NCI-H128 (cell line): Measurements from ENCODE around the gene ZNF213.
"Not testable (repeated sequence)": the region's sequence is repeated elsewhere in the genome, so short reads cannot be mapped to it uniquely, and the experiment has no call there.

Experiments
- DNase-seq: peaks from one replicate; lab custom pipeline; 2025; ENCODE audit not compliant: unreplicated experiment; lab: John Stamatoyannopoulos, UW

ZNF213 gene

DNA sequence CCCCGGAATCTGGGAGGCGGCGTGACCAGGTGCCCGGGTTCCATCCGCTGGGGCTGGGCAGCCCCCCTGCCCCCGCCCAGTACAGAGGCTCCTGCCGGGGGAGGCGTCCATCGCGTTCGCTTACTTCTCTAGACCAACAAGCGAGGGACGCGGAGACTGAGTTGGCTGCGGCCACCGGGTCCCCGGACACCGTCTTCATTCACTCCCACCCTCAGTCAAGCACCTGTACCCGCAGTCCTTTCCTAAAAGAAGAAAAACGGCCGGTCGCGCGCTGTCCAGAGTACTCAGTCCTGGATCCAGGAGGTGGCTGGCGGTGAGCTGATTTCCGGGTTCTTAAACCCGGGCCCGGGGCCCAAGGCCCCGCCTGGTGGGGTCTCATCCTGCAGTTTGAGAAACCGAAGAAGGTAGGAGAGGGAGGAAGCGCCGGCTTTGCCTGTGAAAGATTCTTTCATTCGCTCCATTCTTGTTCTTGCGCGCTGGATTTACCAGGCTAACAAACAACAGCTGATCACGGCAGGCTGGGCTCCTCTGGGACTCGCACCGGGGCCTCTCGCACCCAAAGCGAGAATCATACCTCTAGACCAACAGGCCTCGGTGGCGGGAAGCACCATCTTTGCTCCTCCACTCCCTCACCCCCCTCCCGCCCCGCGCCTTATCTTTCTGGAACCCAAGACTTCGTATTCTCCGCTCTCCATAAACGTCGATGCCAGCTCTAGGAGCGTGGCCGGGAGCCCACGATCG is 35.8 kb downstream of the ZNF213 start:
- DNase-seq = no peak

- no peak for DNase-seq
These were observed 36.5 kb downstream of the ZNF213 start for GRCh38 chr16:3171181-3171854.

DNA sequence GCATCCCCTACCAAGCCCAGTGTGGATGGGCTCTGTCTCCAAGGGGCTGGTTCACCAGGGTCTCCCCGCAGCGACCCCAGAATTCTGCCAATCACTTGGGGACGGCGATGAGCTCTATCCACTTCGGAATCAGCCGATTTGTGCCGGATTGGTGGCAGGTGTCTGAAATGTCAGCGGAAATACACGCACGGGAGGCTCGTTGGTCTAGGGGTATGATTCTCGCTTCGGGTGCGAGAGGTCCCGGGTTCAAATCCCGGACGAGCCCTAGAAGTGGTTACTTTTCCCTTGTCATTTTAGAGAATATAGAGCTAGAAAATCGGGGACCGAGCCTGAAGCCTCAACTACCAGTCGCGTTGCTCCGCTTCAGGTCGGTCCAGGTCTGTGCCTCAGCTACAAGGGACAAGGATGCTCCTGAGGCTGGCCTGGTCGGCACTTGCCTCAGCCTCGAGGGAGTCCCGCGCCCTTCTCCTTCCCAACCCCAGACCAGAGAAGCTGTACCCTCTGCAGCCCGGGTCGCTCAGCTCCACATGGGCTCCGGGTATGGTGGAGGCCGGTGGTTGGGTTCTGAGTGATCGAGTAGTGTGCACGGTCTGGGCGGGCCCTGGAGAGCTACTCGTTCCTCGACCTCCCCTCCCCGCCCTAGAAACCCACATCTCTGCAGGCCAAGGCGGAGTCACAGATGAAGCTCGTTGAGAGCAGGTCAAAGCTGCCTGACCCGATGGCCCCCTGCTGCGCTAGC is 37.2 kb downstream of the ZNF213 start:
- DNase-seq = no peak

- no peak for DNase-seq
These were observed 39.2 kb downstream of the ZNF213 start for GRCh38 chr16:3173892-3174617.

DNA sequence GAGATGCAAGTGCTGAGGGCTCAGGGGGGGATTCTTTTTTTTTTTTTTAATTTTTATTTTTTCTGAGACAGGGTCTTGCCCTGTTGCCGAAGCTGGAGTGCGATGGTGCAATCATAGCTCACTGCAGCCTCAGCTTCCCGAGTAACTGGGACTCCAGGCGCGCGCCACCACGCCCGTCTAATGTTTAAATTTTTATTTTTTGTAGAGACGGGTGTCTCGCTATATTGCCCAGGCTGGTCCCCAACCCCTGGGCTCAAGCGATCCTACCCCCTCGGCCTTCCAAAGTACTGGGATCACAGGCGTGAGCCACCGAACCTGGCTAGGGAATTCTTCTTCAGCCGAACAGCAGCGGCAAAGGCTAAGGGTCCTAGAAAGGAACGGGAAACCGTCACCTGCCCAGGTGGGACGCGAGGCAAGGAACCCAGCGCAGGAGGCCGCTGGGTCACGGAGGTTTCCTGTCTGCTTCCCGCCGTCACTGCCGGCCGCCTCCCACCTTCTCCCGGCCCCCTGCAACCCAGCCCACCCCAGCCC is 39.9 kb downstream of the ZNF213 start:
- no peak for DNase-seq

DNA sequence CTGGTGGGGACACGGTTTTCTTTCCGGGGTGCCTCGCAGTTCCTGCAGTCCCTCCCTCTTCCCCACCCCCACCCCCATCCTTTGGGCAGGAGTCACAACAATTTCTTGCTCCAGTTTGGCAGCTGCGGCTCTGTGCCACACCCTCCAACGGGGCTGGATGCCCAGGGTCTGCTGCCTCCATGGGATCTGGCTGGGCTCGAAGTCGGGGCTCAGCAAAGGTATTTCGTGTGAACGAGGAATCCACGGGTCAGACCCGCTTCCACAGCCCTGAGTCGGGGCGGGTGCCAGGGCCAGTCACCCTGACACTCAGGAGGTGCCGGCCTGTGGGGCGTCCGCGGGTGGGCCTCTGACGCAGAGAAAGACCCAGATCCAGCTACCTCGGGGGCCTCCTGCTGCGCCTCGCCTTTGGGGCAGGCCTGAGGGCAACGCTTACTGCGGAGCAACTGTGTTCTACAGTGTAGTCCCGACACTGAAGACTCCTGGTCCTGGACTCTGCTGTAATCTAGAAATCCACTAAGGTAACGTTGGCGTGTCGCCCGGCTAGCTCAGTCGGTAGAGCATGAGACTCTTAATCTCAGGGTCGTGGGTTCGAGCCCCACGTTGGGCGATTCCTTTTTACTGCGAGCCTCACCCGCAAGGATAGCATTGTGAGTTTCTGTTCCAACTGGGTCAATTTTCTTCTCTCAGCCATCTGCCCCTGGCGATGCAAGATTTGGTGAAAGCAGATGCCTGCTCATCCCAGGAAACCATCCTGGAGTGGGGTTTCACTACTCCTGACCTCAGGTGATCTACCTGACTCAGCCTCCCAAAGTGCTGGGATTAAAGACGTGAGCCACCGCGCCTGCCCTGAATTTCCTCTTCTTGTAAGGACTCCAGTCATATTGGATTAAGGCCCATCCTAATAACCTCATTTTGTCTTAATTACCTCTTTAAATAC is 40.6 kb downstream of the ZNF213 start:
- no peak for DNase-seq

GRCh38 chr16:3179651-3180050 is 44.8 kb downstream of the ZNF213 start:
- DNase-seq = no peak

DNA sequence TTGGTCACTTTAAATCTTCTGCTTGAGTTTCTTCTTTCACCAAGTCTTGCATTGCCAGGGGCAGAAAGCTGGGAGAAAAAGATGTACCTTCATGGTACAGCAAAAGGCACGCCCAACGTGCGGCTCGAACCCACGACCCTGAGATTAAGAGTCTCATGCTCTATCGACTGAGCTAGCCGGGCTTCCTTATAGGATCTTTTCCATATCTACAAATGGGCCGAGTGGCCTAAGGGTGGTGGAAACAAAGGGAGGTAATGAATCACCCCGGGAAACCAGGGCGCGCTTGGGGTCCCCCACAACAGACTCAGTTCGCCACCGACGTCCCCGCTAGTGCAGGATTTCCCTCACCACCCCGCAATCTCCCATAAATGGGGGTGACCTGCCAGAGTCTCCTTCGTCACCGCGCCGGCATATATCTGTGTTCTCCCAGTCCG is 45.6 kb downstream of the ZNF213 start:
- no peak for DNase-seq

DNA sequence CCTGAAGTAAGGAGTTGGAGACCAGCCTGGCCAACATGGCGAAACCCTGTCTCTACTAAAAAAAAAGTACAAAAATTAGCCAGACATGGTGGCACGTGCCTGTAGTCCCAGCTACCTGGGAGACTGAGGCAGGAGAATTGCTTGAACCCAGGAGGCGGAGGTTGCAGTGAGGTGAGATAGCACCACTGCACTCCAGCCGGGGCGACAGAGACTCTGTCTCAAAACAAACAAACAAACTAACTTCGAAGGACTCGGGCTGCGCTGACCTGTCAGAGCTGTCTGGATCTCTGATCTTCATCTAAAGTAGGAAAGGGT is 47.4 kb downstream of the ZNF213 start:
- not testable (repeated sequence) for DNase-seq

DNA sequence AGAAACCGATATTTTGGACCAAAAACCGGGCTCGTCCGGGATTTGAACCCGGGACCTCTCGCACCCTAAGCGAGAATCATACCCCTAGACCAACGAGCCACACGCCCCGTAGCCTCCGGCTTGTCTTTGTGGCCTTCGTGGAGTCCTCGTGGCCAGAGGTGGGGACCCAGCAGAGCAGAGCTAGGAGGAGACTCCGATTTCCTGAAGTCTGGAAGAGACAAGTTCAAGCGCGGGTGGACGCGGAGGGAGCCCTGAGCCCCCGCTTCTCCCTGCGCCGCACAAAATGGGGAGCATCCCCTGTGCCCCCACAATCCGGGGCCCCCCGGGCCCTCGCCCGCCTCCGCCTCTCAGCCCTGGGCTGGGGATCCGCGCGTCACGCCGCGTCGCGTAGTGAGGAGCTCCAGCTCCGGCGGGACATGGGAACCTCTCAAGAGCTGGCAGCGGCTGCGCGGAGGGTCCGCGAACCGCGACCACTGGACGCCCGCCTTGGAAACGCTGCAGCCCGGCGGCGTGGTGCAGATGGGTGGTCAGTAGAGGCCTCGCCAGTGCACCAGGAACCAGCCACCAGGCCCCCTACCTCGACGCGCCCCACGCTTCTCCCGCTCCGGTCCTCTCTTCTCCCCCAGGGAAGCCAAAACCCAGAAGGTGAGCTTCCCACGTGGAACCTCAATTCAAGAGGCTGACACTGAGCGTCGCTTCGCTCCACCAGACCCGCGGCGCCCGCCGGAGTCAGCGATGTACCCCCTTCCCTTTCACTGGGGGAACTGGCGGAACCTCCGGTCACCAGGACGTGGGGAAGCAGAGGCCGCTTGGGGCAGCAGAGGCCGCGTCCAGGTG is 48.0 kb downstream of the ZNF213 start:
- DNase-seq = no peak

DNA sequence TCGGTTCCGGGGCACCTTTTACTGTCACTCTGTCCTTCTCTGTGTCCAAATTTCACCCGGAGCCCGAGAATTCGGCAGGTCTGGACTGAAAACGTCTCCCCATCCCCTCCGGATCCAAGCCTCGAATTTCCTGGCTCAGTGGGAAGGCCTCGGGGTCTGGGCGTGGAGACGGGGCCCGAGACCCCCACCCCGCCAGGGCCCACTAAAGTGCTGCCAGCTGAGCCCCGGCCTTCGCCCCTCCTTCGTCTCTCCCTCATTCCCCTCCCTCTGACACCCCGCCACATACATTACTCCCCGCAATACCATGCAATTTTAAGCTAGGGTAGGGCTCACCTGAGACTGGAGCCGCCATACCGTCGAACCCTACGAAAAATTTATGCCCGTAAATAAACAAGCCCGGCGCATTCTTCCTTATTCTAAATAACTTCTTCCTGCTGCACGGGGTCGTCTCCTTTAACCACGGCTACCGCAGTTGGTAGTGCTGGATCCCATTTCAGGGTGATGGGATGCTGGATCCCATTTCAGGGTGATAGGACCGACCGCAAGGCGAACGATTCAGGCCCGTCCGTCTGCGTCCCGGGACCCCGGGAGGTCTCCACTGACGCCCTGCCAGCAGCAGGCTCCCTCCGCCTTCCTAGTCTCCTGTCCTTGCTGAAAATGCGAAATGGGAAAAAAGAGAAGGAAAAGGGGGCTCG is 48.8 kb downstream of the ZNF213 start:
- DNase-seq = no peak

DNA sequence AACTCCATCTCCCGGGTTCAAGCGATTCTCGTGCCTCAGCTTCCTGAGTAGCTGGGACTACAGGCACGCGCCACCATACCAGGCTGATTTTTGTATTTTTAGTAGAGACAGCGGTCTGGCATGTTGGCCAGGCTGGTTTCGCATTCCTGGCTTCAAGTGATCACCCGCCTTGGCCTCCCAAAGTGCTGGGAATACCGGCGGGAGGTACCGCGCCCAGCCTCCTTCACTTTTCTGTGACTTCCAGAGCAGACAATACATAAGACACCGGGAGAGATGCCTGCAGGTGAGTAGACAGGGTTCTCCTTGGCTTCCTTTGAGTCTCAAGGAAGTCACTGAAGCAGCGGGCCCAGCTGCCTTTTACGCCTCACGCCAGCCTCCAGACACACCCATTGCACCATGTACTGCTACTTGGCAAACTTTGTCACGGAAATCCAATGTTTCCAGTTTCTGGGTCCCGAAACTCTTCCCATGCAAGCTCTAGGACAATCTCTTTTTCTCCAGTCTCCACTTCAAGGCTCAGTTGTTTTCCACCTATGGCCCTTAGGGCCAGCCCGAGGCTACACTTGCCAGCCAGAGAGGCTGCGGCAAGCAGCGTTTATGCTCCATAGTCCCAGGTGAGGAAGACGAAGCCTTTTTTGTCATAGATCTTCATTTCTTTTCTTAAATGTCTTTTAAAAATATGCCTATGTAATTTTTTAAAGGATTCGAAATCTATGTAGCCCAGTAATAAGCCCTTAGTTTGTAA is 52.3 kb downstream of the ZNF213 start:
- DNase-seq = no peak

DNA sequence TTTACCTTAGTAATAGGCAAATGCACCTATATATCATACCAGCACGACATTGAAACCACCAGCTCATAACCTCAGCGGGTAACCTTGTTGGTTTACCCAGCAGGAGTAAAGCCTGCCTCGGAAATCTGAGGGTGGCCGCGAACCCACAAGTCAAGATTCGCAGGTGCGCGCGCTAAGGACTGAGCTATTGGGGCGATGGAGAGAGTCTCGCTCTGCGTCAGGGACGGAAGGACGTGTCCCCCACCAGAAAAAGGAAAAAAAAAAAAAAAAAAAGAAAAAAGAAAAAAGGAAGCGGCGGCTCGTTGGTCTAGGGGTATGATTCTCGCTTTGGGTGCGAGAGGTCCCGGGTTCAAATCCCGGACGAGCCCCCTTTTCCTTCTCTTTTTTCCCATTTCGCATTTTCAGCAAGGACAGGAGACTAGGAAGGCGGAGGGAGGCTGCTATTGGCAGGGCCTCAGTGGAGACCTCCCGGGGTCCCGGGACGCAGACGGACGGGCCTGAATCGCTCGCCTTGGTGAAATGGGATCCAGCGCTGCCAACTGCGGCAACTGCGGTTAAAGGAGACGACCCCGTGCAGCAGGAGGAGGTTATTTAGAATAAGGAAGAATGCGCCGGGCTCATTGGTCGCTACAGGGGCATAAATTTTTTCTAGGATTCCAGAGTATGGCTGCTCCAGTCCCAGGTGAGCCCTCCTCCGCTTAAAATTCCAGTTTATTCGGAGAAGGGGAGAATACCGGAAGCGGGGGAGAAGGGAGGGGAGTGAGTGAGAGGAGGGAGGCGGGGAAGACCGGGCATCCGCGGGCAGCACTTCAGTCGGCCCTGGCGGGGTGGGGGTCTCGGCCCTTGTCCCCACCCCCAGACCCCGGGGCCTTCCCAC is 53.2 kb downstream of the ZNF213 start, which contains the start of gene OR1F1:
Gene OR1F1, plus strand, starts transcription at position 407 of the 877 bp plus-strand sequence.
- no peak for DNase-seq

- no peak for DNase-seq
These were observed 53.8 kb downstream of the ZNF213 start for GRCh38 chr16:3188675-3188924.

DNA sequence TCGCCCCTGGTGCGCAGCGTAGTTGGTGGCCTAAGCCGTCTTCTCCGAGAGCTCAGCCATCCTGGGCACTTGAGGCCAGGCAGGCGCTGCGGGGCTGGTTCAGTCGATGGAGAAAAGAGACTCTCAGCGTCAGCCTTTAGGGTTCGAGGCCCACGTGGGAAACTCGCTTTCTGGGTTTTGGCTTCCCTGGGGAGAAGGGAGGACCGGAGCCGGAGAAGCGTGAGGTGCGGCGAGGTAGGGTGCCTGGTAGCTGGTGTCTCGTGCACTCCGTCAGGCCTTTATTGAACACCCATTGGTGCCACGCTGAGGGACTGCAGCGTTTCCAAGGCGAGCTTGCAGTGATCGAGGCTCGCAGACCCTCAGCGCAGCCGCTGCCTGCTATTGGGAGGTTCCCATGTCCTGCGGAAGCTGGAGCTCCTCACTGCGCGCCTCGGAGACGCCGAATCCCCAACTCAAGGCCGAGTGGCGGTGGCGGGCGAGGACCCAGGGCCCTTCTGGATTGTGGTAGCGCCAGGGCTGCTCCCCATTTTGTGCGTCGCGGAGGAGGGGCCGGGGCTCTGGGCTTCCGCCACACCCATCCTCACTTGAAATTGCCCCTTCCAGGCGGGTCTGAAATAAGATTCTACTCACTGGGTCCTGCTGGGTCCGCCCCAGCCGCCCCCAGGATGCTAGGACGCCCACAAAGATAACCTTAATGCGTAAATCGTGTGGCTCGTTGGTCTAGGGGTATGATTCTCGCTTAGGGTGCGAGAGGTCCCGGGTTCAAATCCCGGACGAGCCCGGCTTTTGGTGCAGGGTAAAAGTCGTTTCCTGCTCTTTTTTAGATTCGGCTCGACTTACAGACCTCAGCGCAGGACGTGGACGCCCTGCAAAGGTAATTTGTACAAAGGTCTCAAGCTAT is 54.3 kb downstream of the ZNF213 start:
- no peak for DNase-seq

DNA sequence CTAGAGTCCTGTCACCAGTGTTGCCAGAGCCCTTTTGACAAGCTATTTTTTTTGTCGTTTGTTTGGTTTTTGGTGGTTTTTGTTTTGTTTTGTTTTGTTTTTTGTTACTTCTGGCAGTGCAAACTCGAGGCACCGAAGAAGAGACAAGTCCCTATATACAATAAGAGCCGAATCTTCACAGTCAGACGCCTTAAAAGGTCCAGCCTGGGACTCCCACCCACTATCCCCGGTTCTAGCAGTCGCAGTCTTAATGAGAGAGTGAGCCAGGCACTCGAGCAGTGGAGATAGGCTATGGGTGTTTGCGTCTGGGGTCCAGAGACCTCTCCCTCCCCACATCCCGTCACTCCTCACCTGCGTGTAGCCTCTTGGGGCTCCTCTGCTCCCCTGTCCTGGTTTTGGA is 55.0 kb downstream of the ZNF213 start:
- DNase-seq = no peak
